ENCODE data around the gene SMS.

SMS gene

GRCh38 chrX:21948897-21949578, 8.5 kb downstream of the SMS start:
- no peak for TF ChIP-seq FOXP2 (optimal IDR thresholded peaks at IDR 0.05; ENCODE audit: borderline replicate concordance, extremely low read depth, extremely low read length, insufficient read depth)
- TF ChIP-seq SIN3A (IDR thresholded peaks at IDR 0.05; ENCODE audit: borderline replicate concordance, insufficient read depth, low read length): no peak
- TF ChIP-seq POLR2AphosphoS5 (IDR thresholded peaks at IDR 0.05; ENCODE audit: low read depth, low read length): no peak
- TF ChIP-seq TAF1 (IDR thresholded peaks at IDR 0.05; ENCODE audit: borderline replicate concordance, insufficient read depth, low read length): no peak
- no peak for TF ChIP-seq REST (IDR thresholded peaks at IDR 0.05; ENCODE audit: insufficient read depth in 1 of 2, low read depth in 2 of 2, low read length in 2 of 2)

- TF ChIP-seq REST (IDR thresholded peaks at IDR 0.05; ENCODE audit: insufficient read depth in 1 of 2, low read depth in 2 of 2, low read length in 2 of 2): no peak
- no peak for TF ChIP-seq POLR2AphosphoS5 (IDR thresholded peaks at IDR 0.05; ENCODE audit: low read depth, low read length)
- no peak for TF ChIP-seq FOXP2 (optimal IDR thresholded peaks at IDR 0.05; ENCODE audit: borderline replicate concordance, extremely low read depth, extremely low read length, insufficient read depth)
- TF ChIP-seq SIN3A (IDR thresholded peaks at IDR 0.05; ENCODE audit: borderline replicate concordance, insufficient read depth, low read length): no peak
- TF ChIP-seq TAF1 (IDR thresholded peaks at IDR 0.05; ENCODE audit: borderline replicate concordance, insufficient read depth, low read length): no peak
These were observed 9.2 kb downstream of the SMS start for GRCh38 chrX:21949689-21950088.

- no peak for TF ChIP-seq REST (IDR thresholded peaks at IDR 0.05; ENCODE audit: insufficient read depth in 1 of 2, low read depth in 2 of 2, low read length in 2 of 2)
- no peak for TF ChIP-seq POLR2AphosphoS5 (IDR thresholded peaks at IDR 0.05; ENCODE audit: low read depth, low read length)
- no peak for TF ChIP-seq TAF1 (IDR thresholded peaks at IDR 0.05; ENCODE audit: borderline replicate concordance, insufficient read depth, low read length)
- no peak for TF ChIP-seq FOXP2 (optimal IDR thresholded peaks at IDR 0.05; ENCODE audit: borderline replicate concordance, extremely low read depth, extremely low read length, insufficient read depth)
- TF ChIP-seq SIN3A (IDR thresholded peaks at IDR 0.05; ENCODE audit: borderline replicate concordance, insufficient read depth, low read length): no peak
These were observed 12.1 kb downstream of the SMS start for GRCh38 chrX:21952624-21953023.

- TF ChIP-seq SIN3A (IDR thresholded peaks at IDR 0.05; ENCODE audit: borderline replicate concordance, insufficient read depth, low read length) (no peak), POLR2AphosphoS5 (IDR thresholded peaks at IDR 0.05; ENCODE audit: low read depth, low read length) (no peak), FOXP2 (optimal IDR thresholded peaks at IDR 0.05; ENCODE audit: borderline replicate concordance, extremely low read depth, extremely low read length, insufficient read depth) (no peak), REST (IDR thresholded peaks at IDR 0.05; ENCODE audit: insufficient read depth in 1 of 2, low read depth in 2 of 2, low read length in 2 of 2) (no peak), TAF1 (IDR thresholded peaks at IDR 0.05; ENCODE audit: borderline replicate concordance, insufficient read depth, low read length) (no peak)
These were observed 15.1 kb downstream of the SMS start for GRCh38 chrX:21955403-21956189.
